Fibroblast of skin of scalp (primary cell): Measurements from ENCODE around the gene B3GNT3.

Source experiments
- DNase-seq: peaks from one replicate; pipeline ENCODE4 v3.0.0-alpha.2; 2013

Gene B3GNT3

DNA sequence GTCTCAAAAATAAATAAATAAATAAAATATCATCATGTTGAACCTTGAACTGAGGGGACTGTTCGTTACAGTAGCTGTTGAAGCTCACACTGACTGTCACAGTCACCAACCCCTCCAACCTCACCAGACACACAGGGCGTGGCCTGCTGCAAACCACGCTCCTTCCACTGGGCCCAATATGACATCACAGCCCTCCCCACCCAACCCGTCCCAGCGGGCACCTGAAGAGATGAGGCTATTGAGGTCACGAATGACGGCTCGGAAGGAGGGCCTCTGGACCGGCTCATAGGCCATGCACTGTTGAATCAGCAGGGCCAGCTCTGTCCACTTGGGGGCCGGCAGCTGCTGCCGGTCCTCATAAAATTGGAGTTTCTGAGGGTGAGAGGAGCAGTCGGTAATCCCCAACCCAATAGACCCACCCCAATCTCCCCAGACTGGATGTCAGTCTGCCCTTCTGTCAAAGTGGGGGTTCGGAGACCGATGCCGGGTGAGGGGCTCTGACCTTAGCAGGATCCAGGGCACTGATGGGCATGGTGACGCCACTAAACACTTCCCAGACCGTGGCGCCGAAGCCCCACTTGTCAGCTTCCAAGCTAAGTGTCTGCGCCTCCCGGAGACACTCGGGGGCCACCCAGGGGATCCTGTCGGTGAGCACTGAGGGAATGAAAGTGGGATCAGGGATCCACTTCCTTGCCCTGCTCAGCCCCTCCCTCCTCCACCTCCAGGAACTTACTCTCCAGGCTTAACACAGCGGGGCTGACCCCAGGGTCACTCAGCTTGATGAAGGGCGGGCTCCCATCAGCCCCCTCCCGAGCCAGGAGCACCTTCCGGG lies 39.6 kb downstream of the B3GNT3 start:
- DNase-seq, result no peak

DNA sequence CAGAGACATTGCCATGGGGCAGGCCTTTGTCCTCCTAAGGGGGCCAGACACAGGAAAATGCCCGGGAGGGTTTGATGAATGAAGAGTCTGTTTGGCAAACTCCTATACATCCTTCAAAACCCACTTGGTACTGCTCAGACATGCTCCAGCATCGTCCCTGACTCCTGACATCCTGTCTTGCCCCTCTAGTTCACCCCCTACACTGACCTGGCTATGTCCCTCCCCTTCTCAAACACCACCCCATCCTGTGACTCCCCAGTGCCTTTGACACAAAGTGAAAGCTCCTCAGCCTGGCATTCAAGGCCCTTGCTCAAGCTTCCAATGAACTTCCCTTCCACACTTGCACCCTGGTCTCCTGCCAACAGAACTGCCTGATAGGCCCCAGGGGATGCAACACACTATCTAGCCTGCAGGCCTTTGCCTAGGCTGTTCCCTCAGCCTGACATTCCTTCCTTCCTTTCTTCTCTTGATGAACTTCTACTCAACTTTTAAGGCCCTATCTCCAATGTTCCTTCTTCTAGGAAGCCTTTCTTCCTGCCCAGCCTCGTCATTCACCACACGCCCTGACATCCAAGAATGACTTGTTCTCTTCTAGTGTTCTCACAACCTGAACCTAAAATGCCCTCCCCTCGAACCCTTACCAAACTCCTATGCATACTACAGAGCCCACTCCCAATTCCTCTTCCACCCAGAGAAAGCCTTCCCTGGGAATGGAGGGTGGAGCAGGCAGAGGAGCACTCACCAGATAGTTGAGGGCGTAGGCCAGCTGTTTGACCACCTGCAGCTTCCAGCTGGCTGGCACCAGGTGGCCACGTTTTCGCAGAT lies 40.5 kb downstream of the B3GNT3 start:
- peak; percentile 22 for DNase-seq

DNA sequence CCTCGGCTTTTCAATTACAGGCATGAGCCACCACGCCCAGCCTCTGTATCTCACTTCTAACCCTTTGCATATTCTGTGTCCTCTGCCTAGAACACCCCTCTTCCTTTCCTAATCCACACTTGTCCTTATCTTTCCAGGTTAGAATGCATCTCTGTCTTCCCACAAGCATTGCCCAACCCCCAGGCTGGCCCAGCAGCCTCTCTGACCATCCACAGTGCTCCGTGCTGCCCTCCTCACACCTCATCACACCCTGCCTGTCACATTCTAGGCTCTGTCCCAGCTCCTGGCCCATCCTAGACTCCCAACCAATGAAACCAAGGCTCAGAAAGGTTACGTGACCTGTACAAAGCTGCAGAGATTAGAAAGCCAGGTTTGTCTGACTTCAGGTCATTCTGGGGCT lies 41.6 kb downstream of the B3GNT3 start:
- no peak for DNase-seq

DNA sequence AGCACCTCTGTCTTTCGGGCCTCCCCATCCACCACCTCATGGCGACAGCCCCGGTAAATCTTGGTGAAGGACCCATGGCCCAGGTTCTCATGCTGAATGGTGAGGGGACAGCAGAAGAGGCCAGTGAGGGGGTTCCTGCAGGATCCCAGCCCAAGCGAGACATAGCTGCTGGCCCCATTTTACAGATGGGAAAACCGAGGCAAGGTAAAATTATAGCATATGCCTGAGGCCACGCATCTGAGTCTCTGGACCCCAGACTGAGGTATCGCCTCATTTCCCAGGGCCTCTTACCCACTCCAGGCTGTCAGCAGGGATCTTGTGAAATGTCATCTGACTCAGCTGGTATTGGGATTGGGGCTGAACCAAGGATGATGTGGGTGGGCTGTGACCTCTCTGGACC lies 43.0 kb downstream of the B3GNT3 start:
- no peak for DNase-seq

DNA sequence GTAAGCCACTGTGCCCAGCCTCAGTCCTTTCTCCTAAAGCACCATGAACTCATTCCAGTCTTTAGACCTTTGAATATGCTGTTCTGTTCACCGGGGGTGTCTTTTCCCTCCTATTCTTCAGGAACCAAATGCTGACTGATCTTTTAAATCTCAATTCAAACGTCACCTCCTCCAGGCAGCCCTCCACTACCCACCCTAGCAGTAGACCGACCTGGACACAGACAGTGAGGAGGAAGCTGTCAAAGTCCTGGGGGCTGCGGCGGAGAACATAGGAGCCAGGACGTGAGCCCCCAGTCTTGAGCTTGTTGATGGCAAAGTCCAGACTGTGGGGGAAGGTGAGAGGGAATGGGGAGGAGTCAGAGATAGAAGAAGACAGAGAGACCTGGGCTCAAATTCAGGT lies 45.1 kb downstream of the B3GNT3 start:
- DNase-seq, result no peak

DNA sequence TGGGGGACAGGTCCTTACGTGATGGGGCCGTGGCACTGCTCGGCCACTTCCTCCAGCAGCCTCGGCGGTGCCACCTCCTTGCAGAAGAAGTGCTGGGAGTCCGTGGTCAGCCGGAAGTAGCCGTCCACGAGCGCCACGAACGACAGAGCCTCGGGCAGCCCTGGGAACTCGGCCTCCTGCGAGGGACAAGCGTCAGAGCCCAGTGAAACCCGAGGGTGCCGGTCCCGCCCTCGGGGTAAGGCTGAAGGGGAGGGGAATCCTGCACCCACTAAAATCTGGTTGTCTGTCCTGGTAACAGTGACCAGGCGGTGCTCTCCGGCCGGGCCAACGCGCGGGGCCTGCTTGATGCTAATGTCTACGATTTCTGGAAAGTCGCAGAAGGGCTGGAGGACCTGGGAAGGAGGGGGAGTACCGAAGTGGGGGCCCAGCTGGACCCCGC lies 46.5 kb downstream of the B3GNT3 start:
- DNase-seq, result no peak

DNA sequence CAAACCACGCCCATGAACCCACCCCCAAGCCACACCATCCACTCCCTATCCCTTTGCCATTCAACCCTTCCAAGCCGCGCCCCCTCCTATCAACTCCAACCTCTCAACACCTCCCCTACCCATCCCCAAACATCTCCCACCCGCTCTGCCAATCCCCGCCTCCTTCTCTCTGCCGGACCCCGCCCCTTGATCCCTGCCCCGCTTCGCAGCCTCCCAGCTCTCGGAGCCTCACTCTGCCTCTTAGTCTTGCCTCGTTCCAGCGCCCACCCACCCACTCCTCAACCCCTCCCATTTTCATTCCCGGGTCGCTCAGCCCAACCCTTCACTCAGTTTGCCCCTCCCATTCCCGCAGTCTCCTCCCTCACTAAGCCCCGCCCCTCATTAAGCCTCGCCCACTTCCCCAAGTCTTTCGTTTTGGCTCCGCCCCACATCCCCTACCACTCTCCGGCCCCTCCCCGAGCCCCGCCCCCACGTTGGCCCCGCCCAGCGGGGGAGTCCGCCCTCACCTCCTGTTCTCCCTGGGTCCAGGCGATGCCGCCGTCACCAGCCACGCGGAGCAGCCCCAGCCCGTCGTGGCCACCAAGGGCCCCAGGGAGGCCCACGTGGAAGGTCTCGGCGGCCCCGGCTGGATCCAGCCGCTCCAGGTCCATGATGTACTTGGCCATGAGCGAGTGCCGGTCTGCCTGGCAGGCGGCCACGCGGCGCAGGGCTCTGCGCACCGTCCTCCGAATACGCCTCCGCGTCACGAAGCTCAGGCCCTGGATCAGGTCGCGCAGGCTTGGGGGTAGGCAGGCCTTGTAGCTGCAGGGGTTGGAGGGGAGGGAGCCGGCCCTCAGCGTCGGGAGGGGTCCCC lies 47.1 kb downstream of the B3GNT3 start:
- DNase-seq, result peak; percentile 88

DNA sequence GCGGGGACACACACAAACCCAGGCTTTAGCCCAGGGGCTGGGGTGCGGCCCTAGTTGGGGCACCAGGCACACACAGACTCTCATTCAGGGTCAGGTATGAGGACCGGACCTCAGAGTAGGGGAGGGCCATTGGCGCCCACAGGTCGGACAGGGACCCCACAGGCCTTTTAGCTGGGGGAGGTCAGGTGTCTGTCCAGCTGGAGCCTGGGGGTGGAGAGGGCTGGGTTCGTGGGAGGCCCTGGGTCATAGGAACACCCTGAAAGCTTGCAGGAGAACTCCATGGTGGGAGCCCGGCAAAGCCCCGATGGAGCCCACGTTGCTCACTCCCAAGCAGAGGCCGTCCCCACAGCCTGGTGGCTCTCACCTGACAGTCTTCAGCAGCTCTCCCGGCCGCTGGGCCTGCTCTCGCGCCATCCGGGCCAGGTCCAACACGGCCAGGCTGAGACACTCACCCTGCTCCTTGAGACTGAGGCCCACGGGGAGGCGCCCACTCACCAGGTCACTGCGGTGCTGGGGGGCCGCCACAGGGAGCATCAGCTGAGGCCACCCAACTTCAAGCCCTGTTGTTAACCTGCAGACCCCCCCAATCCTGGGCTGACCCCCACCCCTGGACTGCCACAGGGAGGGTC lies 47.8 kb downstream of the B3GNT3 start:
- no peak for DNase-seq

DNA sequence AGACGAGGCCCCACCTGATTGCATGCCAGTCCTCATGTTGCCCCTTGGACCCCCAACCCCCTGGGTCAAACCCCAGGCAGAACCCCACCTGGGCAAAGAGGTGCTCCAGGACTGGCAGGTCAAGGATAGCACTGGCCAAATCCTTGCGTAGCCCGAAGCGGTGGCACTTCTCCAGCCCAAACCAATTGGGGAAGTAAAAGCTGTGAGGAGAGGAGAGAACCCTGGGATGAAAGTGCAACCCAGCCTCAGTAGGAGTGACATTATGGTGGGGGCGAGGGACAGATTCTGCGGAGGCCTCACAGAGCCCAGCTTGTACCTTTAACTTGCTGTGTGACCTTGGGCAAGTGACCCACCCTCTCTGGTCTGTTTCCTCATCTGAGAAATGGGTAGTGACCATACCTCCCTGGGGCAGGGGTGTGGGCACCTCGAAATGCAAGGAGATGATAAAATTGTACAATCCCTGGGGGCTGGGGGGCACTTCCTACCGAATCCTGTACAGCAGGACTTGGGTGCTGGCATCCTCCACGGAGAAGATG lies 48.4 kb downstream of the B3GNT3 start:
- DNase-seq, result no peak

DNA sequence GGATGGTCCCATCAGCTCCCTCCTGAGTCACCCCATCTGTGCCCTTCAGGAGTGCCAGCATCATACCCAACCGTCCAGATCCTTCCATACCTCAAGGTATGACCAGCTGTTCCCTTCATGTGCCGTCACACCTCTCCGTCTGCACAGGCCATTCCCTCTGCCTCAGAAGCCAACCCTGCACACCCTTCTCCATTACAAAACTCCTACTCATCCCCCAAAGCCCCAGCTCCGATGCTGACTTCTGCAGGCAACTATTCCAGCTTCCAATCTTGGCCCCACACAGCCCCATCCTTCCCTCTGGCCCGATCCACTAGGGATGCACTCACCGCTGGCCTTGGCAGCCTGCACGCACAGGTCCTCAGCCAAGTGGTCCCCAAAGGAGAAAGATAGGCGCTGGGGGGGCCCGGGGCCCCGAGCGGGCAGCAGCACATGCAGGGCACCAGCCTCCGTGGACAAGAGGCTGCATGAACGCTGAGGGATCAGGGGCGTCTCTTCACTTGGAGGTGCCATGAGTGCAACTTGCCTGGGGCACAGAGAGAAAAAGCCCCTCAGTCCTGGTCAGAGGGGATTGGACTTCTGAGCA lies 49.1 kb downstream of the B3GNT3 start:
- DNase-seq, result no peak

DNA sequence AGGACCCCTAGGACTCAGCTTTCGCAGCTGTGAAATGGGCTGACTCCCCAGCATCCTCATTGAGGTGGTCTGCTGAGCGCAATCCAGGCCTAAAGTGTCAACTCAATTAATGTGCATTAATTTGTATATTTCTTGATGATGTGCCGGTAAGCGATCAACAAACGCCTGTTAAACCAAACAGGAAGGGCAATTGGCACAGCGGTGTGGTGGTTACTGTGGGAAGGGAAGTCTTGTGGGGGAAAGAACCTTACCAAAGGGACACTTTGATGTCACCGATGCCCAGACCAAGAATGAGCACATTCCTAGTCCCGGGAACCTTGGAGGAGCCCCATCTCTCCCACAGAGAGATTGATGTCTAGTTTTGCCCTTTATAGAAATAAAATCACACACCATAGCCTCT lies 51.2 kb downstream of the B3GNT3 start:
- no peak for DNase-seq

DNA sequence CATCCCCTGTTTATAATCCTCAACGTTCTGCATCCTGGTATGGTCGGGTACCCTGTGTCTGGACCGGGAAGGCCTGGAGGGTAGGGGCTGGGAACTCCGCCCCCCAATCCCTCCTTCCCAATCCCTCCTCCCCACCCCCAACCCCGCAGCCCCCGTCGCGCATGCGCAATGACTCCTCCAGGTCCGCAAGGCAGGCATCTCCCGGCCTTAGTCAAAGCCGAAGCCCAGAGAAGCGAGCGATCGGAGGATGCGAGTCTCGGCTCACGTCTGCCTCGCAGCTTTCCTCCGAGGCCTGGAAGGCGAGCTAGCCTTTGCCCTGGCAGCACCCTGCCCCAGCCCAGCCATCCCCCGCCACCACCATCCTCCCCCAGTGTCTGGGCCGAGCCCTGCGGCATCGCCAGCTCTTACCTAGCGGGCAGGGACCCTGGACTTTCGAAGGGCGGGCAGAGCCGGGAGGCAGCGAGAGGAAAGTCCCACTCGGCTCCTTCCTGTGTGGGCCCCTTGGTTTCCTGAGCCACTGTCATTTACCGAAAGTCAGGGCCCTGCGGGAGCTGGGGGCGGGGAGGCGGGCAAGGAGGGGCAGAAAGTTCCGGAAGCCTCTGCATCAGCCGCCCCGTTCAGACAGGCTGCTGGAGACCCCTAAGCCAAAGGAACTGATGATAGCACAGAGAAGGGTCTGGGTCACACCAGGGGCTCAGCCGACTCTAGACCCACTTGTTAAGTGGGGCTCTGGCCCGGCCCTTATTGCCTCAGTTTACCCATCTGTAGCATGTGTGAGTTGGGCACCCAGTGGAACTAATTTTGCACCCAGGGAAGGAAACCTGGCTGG lies 52.8 kb downstream of the B3GNT3 start, which contains the start of gene JAK3:
JAK3 (minus strand) TSS at position 445 of the 829 bp plus-strand sequence. CDS start 3,565 bp downstream, outside the sequence.
- peak; percentile 86 for DNase-seq

DNA sequence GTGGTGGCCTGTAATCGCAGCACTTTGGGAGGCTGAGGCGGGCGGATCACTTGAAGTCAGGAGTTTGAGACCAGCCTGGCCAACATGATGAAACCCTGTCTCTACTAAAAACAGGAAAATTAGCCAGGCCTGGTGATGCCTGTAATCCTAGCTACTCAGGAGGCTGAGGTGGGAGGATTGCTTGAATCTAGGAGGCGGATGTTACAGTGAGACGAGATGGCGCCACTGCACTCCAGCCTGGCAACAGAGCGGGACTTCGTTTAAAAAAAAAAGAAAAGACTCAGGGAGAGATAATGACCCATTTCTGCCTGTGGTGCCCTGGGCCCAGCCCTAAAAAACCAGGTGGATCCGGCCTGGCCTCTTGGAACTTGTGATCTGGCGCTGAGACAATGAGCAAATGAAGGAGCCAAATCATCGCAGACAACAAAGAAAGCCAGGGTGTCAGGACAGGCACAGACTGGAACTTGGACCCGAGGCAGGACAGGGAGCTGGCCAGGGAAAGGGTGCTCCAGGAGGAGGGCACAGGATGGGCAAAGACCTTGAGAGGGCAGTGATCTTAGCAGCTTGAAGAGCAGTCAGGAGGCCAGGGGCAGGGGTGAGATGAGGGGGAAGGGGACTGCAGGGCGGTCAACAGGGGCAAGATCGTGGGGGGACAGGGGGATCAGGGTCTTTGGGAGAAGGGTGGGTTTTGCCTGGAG lies 53.8 kb downstream of the B3GNT3 start:
- no peak for DNase-seq

DNA sequence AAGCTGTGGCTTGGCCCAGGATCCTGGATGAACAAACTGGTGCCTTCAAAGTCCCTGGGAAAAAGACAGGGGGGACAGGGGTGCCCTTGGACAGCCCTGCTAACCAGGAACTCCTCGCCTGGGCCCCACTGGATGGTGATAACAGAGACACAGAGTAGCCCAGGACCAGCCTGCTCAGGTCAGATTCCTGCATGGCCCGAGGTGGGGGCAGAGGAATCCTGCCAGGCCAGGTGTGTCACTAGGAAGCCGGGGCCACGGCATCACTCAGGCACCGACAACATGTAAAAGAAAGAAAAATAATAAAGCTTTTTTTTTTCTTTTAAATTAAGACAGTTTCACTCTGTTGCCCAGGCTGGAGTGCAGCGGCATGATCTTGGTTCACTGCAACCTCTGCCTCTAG lies 59.1 kb downstream of the B3GNT3 start:
- no peak for DNase-seq

DNA sequence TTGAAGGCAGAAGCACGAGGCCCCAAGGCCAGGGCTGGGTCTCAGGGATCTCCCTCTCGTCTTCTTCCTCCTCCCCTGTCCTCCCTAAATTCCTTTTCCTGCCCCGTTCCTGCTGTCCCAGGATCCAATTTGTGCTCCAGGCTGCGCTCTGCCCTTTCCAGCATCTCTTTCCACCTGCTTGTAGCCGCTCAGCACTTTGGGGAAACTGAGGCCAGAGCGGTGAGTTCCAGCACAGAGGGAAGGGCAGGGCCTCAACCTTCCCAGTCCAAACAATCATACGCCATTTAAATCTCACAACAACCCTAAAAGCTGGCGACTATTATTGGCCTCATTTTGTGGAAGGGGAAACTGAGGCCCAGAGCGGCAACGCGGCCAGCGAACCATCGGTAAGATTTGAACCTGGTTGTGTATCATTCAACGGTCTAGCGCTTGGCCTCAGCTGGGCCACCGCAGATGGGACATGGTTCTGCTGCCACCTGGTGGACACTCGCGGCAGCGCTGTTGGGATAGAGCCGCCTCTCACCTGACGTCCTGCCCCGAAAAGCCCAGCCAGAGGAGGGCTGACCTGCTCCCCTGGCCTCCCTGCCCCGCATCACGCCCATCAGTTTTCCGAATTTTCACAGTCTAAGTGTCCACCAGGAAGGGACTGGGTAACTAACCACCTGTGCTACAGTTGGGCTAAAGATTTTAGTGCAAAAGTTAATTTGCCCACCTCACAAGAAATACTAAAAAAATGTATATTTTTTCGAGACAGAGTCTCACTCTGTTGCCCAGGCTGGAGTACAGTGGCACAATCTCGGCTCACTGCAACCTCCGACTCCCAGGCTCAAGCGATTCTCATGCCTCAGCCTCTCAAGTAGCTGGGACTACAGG lies 60.6 kb downstream of the B3GNT3 start:
- peak; percentile 66 for DNase-seq

DNA sequence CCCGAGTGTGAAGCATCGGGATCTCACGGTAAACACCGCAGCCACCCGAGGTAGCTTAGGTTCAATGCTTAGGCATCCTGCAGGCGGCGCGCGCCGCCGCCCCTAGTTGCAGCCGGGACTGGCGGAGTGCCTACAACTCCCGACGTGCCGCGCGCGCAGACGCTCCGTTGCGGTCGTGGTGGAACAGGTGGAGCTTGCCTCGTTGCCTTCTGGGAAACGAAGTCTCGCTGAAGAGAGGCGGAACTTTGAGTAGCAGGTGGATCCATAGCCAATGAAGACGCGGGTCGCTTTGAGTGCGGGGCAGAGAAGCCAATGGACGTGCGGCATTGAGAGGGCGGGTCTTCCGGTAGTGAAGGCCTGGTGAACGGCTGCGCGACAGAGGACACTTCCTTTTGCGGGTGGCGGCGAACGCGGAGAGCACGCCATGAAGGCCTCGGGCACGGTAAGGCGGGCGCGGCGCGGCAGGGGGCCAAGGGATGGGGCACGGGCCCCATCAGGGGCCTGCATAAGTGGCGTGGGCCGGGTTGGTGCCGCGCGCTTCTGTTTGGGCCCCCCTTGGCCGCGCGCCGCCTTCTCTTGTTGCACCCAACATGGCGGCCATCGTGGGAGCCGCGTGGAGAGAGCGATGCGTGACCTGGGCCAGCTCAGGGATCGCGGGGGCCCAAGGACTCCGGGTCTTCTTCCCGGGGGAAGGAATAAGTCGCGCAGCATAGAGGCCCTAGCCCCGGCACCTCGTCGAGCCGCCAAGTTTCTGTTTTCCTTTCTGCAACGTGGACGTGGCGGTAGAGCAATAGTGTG lies 64.8 kb downstream of the B3GNT3 start, which contains the start of gene RPL18A:
RPL18A (plus strand) TSS at position 378 of the 798 bp plus-strand sequence; CDS start at position 425, 47 bp downstream.
- DNase-seq, result peak; percentile 100

DNA sequence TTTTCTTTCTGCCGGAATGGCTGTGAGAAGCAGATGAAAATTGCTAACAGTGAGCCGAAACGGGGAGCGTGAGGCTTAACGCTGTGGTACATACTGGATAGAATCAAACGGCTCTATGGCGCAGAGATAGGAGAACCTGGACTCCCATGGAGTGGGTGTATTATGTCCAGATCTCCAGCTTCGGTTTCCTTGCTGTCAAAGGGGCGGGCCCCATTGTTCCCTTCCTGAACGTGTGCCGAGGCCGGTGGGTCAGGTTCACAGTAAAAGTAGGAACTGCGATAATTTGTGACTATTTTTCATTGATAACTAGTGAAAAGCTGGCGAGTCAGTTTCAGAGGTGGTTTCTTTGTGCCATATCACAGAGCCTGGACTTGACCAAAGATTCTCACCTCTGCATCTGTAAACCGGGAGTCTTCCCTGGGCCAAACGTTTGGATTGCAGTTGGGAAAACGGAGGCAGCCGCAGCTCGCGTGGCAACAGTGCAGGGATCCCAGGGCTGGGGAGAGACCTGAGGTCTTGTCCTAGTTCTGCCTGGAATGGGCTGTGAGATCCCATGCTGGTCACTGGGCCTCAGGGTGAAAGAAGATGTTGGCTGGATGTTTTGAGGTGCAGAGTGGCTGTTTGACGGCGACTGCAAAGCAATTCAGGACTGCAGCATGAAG lies 65.5 kb downstream of the B3GNT3 start:
- DNase-seq, result no peak
